Hepatocyte (in vitro differentiated cells): ENCODE data around the gene NCAPD3. TPM values are rescaled to one million over a fixed set of nuclear protein-coding genes. Genes with fewer than 3 reads are reported as not detected.
"Not testable (repeated sequence)": the region's sequence is repeated elsewhere in the genome, so short reads cannot be mapped to it uniquely, and the experiment has no call there.

Source experiments
- DNase-seq: peaks from one replicate; pipeline ENCODE4 v3.0.0-alpha.2; 2016; ENCODE audit warnings: low spot score
- H2AFZ ChIP-seq: fragments of 200-600 bp; sonication (generic); 2 replicates; pipeline ENCODE4 v1.6.0; 2016; ENCODE audit warnings: antibody characterized with exemption, mild to moderate bottlenecking
- H3K27ac ChIP-seq: fragments of 200-600 bp; sonication (generic); 2 replicates; pipeline ENCODE4 v1.5.1; 2016; ENCODE audit warnings: mild to moderate bottlenecking
- H3K27me3 ChIP-seq: fragments of 200-600 bp; sonication (generic); 2 replicates; pipeline ENCODE4 v1.6.1; 2016
- H3K36me3 ChIP-seq: fragments of 200-600 bp; sonication (generic); replicated peaks from 2 replicates; pipeline ENCODE4 v1.5.1; 2016; ENCODE audit warnings: low read depth; ENCODE audit not compliant: insufficient read depth
- H3K4me1 ChIP-seq: fragments of 200-600 bp; sonication (generic); 2 replicates; pipeline ENCODE4 v1.5.1; 2016; ENCODE audit warnings: mild to moderate bottlenecking, moderate library complexity; ENCODE audit not compliant: insufficient read depth
- H3K4me2 ChIP-seq: fragments of 200-600 bp; sonication (generic); 2 replicates; pipeline ENCODE4 v1.6.0; 2016
- H3K4me3 ChIP-seq: fragments of 200-600 bp; sonication (generic); 2 replicates; pipeline ENCODE4 v1.5.1; 2016; ENCODE audit warnings: mild to moderate bottlenecking
- H3K79me2 ChIP-seq: fragments of 200-600 bp; sonication (generic); 2 replicates; pipeline ENCODE4 v1.6.0; 2017; ENCODE audit warnings: mild to moderate bottlenecking
- H3K9me2 ChIP-seq: fragments of 200-600 bp; sonication (generic); replicated peaks from 2 replicates; pipeline ENCODE4 v1.6.0; 2017; ENCODE audit warnings: mild to moderate bottlenecking; ENCODE audit not compliant: insufficient read depth
- H3K9me3 ChIP-seq: fragments of 200-600 bp; sonication (generic); 2 replicates; pipeline ENCODE4 v1.5.1; 2016; ENCODE audit warnings: low read depth, mild to moderate bottlenecking
- H4K20me1 ChIP-seq: fragments of 200-600 bp; sonication (generic); 2 replicates; pipeline ENCODE4 v1.6.0; 2016; ENCODE audit warnings: mild to moderate bottlenecking; ENCODE audit not compliant: insufficient read depth, poor library complexity, severe bottlenecking
- CTCF ChIP-seq: fragments of 200-600 bp; sonication (generic); IDR thresholded peaks from 2 replicates; pipeline ENCODE4 v1.5.1; 2016; ENCODE audit warnings: antibody characterized with exemption, mild to moderate bottlenecking; ENCODE audit not compliant: poor library complexity
- EZH2 ChIP-seq: fragments of 200-600 bp; sonication (generic); IDR thresholded peaks from 2 replicates; pipeline ENCODE4 v1.6.1; 2016; ENCODE audit warnings: antibody characterized with exemption, mild to moderate bottlenecking, borderline replicate concordance
- EZH2phosphoT487 ChIP-seq: fragments of 200-600 bp; sonication (generic); IDR thresholded peaks from one replicate; pipeline ENCODE4 v1.6.1; 2018; ENCODE audit warnings: antibody characterized with exemption, mild to moderate bottlenecking, low read depth, moderate library complexity; ENCODE audit not compliant: unreplicated experiment, severe bottlenecking
- WGBS: methylation state at CpG from one replicate; pipeline ENCODE4 v1.1.6; 2016; ENCODE audit warnings: low lambda C conversion rate; ENCODE audit errors: missing lambda C conversion rate; 5-methylcytosine and 5-hydroxymethylcytosine counted together
- polyA plus RNA-seq: library from polyadenylated mRNA; unstranded; fragments of >200 nt; fragmentation: Nextera tagmentation; extraction: Ambion mirVana; gene quantifications from 2 replicates; pipeline ENCODE4 v1.2.1, GENCODE V29; 2016
- total RNA-seq: library from RNA; depleted of rRNA; stranded (reverse); fragments of >200 nt; gene quantifications from 2 replicates; pipeline ENCODE4 v1.2.3, GENCODE V29; 2014

NCAPD3 gene
- total and polyA plus RNA-seq, 2 experiments from 2014 or later: 8.8 to 9.5 TPM

GRCh38 chr11:134260503-134260902 lies 36.7 kb upstream of the NCAPD3 start:
- Histone ChIP-seq H2AFZ (no peak overlapping the region), H3K27ac (no peak overlapping the region), H3K9me3 (no peaks in the 10 kb centered on the region), H4K20me1 (no peaks in the 10 kb centered on the region), H3K4me2 (no peak overlapping the region), H3K4me3 (no peak overlapping the region), H3K4me1 (no peaks in the 10 kb centered on the region), H3K36me3 (no peaks in the 10 kb centered on the region), H3K79me2 (peaks cover under 1% of the 10 kb centered on the region), H3K27me3 (no peaks in the 10 kb centered on the region), H3K9me2 (no peaks in the 10 kb centered on the region)
- TF ChIP-seq EZH2: no peak
- TF ChIP-seq CTCF: no peak
- TF ChIP-seq EZH2phosphoT487: no peak
- no peak for DNase-seq

GRCh38 chr11:134258577-134258976 lies 34.8 kb upstream of the NCAPD3 start:
- Histone ChIP-seq H3K27ac (no peak overlapping the region), H3K36me3 (no peaks in the 10 kb centered on the region), H3K9me2 (no peaks in the 10 kb centered on the region), H3K4me1 (no peaks in the 10 kb centered on the region), H4K20me1 (no peaks in the 10 kb centered on the region), H3K27me3 (no peaks in the 10 kb centered on the region), H3K79me2 (peaks cover 17% of the 10 kb centered on the region), H3K9me3 (no peaks in the 10 kb centered on the region), H3K4me2 (no peak overlapping the region), H2AFZ (no peak overlapping the region), H3K4me3 (no peak overlapping the region)
- TF ChIP-seq EZH2 (no peak), EZH2phosphoT487 (no peak), CTCF (no peak)
- no peak for DNase-seq
- 81% methylated on average over 4 of the region's 4 CpGs for WGBS

GRCh38 chr11:134257101-134257500 lies 33.3 kb upstream of the NCAPD3 start:
- Histone ChIP-seq H3K79me2 (peaks cover 18% of the 10 kb centered on the region), H2AFZ (no peak overlapping the region), H3K9me3 (no peaks in the 10 kb centered on the region), H3K4me1 (peaks cover 1% of the 10 kb centered on the region), H3K9me2 (no peaks in the 10 kb centered on the region), H3K27me3 (no peaks in the 10 kb centered on the region), H3K36me3 (no peaks in the 10 kb centered on the region), H4K20me1 (no peaks in the 10 kb centered on the region), H3K4me2 (no peak overlapping the region), H3K27ac (no peak overlapping the region), H3K4me3 (no peak overlapping the region)
- TF ChIP-seq EZH2phosphoT487: no peak
- TF ChIP-seq CTCF: no peak
- no peak for TF ChIP-seq EZH2
- 97% methylated on average over 11 of the region's 11 CpGs for WGBS
- no peak for DNase-seq

DNA sequence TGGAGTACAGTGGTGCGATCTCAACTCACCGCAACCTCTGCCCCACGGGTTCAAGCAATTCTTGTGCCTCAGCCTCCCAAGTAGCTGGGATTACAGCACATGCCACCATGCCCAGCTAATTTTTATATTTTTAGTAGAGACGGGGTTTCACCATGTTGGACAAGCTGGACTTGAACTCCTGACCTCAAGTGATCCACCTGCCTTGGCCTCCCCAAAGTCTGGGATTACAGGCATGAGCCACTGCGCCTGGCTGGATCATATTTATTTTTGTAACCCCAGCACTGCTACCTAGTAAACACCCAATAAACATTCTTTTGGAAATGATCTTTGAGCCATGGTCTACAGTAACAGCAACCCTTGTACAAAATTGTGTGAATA lies 31.4 kb upstream of the NCAPD3 start:
- DNase-seq, H3K36me3 ChIP-seq, H3K27ac ChIP-seq, H3K4me3 ChIP-seq, H3K9me2 ChIP-seq, H3K4me1 ChIP-seq, H3K9me3 ChIP-seq, H2AFZ ChIP-seq, H3K4me2 ChIP-seq, H3K27me3 ChIP-seq, H4K20me1 ChIP-seq: not testable (repeated sequence)
- peaks cover 29% of the 10 kb centered on the region for H3K79me2 ChIP-seq
- 94% methylated on average over 5 of the region's 5 CpGs for WGBS
